Stimulated activated CD4-positive, alpha-beta T cell treated with anti-CD3 and anti-CD28 coated beads, Interleukin-15, amount 100 ng/mL, for 48 hours (primary cell): ENCODE measurements around the gene HMGB4.

Experiments used
- DNase-seq, 2 donors: peaks; one replicate each; pipeline ENCODE4 v3.0.0-alpha.2; 2020; ENCODE audit warnings: low read depth in 2 of 2

Gene HMGB4

GRCh38 chr1:33848205-33848937 is 15.5 kb upstream of the HMGB4 start:
- no peak for DNase-seq

GRCh38 chr1:33849211-33849610 is 14.7 kb upstream of the HMGB4 start:
- no peak for DNase-seq

DNA sequence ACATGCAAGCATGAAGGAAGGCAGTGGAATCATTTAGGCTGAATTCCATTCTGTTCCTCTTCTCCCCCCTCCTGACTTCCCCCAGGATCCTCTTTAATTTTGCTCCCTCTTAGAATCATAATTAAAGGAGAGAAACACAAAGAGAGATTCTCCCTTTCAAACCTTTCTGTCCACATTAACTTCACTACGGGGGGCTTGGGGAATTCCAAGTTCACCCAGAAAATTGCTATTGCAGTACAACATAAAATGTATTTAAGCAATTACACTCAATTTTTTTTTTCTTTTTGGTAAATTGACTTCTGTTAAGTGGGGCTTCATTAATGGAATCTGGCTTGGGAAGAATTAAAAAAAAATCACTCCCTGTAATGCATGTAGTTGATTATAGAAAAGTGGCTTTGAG is 13.4 kb upstream of the HMGB4 start:
- DNase-seq: no peak

GRCh38 chr1:33852711-33853110 is 11.2 kb upstream of the HMGB4 start:
- no peak for DNase-seq

DNA sequence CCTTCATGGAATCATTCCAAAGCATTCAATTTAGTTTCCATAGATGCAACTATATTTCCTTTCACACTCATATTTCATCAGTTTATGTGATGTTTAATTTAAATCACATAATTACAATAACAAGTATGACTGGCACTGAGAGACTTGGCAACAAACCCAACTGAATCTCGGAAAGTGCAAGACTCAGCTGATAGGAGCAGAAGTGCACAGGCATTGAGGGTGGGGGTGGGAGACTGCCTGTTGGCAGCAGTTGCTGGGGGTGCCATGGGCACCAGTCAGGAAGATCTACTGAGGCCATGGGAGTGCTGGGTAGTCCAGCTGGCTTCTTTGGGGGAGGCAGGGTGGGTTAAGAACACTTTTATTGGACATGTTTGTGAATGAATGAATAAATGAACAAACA is 10.4 kb upstream of the HMGB4 start:
- no peak for DNase-seq

DNA sequence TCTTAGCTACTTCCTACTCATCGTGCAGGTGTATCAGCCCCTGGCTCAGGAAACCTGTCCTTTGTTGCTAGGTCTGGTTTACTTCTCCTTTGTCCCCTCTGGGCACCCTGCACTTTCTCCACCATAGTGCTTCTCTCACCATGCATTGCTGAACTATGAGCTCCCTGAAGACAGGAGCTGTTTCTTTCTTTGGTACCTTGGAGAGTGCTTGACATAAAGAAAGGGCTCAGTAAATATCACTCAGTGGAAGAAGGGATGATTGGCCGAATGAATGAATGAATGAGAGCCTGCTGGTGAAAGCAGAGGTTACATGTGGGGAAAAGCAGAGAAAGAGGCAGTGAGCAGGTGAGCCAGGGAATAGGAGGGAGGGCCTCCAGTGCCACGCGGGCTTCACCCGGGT is 9.8 kb upstream of the HMGB4 start:
- DNase-seq: no peak

DNA sequence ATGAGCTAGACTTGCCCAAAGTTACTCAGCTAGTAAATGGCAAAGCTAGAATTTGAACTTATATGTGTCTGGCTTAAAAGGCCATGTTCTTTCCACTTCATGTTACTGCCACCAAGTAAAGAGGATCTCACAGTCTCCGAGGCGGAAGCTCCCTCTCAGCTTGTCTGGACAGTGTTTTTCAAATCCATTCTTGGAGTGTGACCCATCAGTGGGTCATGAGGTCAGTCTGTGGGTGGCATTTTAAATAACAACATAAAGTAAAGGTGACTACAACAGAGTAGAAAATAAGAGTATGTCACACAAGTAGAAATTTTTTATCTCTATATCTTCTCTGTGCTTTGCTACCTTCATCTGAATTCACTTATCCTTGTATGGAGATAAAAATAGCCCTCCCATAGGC is 3.2 kb upstream of the HMGB4 start:
- DNase-seq: no peak

- no peak for DNase-seq
These were observed 846 bp downstream of the HMGB4 start for GRCh38 chr1:33864460-33865389.

DNA sequence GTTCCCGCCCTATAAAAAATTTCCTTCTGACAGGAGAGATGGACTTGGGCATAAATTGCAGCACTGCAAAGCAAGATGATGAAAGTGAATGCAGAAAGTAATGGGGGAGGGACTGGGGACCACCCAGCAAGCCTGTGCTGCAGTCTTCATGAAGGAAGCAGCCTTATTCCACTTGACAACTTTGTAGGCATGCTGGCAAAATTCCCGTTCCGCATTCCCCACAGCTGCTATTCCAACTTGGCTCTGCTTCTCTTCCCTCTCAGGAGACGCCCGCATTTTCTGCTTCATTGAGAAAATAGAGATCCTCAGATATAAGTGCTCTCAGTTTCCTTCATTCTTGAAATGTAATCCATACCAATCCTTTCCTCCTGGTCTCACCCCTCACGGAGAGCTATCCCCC is 2.4 kb downstream of the HMGB4 start:
- DNase-seq: no peak

- no peak for DNase-seq
These were observed 3.8 kb downstream of the HMGB4 start for GRCh38 chr1:33867684-33868083.

DNA sequence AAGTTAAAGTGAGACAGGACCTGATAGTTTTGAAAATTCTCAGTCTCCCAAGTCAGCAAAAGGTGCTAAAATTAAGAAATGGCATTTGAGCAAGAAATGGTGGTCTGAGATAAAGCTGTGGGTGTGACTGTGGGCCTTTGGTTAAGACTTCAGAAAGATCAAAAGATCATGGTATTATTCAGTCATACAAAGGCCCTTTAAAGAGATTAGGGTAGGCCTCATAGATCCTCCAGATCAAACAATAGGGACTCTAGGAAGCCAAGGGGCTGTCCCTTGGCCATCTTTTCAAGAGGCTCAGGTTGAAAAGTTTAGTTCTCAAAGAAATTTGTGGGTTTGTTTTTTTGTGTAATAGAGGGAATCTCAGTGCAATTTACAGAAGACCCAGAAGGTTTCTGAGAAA is 8.4 kb downstream of the HMGB4 start:
- DNase-seq: no peak

DNA sequence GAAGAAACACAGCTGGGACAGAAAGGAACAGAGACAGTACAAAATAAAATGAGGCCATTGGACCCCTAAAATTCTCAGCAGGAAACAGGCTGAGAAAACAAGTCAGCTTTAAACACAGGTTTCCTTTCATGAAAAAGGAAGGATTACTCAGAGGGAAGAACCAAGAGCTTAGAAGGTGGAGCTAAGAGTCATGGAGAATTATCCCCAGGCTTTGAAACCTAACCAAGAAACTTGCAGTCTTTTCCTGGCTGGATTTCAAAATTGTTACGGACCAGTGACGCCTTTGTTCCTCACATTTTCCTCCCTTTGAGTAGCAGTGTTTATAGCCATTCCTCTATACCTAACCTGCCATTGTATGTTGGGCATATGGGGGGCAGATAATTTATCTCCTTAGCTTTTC is 8.8 kb downstream of the HMGB4 start:
- DNase-seq: no peak

GRCh38 chr1:33874636-33875035 is 10.8 kb downstream of the HMGB4 start:
- DNase-seq: no peak

DNA sequence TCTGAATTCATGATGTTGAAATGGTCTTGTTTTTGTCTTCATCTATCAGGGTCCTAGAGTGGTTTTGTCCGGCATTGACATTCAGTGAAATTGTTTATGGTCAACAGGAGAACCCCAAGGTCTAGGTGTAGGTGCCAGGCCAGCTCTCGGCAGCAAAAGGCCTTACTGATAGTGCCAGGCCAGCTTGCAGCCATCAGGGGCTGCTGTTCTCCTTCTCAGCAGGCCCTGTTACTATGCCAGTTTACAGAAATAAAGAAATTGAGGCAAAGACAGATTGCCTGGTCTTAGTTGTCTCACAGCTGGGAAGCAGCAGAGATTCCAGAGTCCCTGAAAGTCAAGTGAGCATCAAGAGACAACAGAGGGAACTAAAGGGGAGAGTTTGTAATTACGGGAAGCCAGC is 12.0 kb downstream of the HMGB4 start:
- no peak for DNase-seq

DNA sequence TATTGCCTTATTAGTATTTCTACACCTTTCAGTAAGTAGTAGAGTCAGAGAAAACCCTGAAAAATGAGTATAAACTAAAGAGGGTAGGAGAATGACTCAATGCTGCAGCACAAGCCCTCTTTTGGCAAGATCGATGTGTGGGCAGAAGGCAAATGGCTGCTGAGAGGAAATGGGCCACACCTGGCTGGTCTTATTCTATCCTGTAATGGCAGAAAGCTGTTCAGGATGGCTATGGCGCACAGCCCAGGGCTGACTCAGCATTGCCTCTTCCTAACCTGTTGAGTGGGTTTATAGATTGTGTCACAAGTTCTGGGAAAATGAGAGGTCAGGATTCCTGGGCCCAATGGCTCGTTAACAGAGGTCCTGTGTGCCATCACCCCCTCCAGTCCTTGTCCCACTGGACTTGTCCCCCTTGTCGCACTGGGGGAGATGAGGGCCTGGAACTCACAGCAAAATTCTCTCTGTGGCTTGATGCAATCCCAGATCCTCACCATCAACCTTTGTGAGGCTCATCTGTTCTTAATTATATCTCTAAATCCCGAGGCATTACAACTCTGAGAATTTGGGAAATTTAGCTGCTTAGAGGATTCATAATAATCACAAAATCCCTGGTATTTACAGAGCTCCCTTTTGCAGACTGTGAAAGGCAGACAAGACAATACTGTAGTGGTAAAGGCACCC is 13.2 kb downstream of the HMGB4 start:
- DNase-seq: no peak

DNA sequence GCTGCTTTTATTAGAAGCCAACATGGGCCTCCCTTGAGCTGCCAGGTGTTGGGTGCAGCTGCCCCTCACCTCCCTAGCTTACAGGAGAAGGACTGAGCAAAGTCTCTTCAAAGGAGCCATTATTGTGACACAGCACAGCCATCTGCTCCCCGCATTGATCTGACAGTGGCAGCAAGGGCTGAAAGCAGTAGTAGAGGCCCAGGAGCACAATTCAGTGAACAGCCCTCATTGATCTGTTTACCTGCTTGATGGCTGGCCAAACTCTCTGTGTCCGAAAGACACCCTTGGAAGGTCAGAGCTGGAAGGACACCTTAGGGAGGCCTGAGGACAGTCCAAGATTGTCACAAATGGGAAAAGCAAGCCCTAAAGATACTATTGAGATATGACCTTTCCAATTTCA is 14.5 kb downstream of the HMGB4 start:
- no peak for DNase-seq

- no peak for DNase-seq
These were observed 16.4 kb downstream of the HMGB4 start for GRCh38 chr1:33880305-33880704.

- no peak for DNase-seq
These were observed 22.6 kb downstream of the HMGB4 start for GRCh38 chr1:33886496-33886895.

DNA sequence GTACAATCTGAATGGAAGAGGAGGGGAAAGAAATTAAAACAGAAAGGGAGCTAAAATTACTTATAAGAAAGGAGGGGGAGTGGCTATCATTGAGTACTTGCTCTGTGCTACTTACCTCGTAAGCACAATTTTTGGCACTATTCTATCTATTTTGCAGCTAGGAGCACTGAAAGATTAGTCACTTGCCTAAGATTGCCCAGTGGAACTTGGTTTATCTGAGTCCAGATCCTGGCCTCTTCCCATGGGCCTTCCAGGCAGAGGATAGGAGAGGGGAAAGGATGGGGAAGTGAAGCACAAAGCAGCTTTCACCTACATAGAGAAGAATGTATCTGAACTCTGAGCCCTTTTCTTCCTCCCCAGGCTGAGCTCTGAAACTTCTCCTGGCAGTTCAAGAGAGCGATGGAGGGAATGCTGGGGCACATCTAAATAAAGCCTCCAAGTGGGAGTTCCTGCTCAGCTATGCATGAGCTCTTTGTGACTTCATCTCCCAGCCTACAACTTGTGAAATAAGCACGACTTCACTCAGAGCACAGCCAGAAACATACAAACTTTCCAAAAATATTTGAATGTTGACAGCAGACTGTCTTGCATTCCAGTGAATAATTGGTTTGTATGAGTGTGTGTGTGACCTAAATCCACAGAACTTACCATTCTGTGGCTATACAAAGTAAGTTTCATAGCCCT is 29.4 kb downstream of the HMGB4 start:
- no peak for DNase-seq

DNA sequence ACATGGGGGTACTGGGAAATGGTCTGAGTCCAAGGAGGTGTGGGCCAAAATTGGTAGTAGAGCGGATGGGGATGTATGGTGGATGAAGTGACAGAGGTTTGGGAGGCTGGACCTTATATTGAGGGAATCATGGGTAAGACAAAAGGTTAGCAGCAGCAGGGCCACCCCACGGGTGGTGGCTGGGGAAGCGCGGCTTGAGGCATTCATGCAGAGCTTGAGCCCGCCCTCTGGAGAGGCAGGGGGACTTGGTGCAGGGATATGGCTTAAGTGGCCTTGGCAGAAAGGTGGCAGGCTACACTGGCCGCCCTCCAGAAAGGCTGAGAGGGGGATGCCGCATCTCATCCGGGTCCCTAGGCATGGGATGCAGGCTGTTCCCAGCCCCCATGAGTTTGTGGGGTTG is 31.5 kb downstream of the HMGB4 start:
- DNase-seq: no peak

- DNase-seq: no peak
These were observed 32.1 kb downstream of the HMGB4 start for GRCh38 chr1:33895976-33896375.

DNA sequence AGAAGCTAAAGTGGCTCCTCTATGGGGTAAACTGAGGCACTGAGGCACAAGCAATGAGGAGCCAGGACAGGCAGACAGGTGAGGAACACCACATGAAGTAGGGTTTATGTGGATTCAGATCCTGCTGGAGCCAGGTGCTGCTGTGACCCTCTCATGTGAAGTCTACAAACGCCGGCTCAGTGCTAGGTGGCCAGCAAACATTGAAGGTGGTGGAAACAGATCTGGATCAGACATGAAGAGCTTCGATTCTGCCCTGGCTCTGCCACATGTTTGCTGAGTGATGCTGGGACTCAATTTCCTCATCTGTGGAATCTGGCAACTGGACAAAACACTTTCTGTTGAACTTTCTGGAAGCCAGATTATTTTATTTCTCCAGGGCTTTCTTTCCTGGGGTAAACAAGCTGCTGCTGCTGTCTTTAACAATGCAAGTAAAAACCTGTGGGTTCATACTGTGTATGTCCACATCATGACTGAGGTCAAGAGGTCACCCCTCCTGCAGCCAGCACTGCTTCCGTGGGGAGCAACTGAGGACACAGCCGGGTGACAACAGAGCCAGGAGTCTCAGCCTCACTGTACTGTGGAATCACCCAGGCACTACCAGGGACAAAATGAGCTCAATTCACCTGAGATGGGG is 33.3 kb downstream of the HMGB4 start:
- DNase-seq: no peak
